ENCODE results near the gene WNT10A. TPM values are rescaled to one million over a fixed set of nuclear protein-coding genes. Genes with fewer than 3 reads are reported as not detected.
A peak's percentile ranks its signal among the peaks of the same experiment; 100 is the strongest.

Gene WNT10A
- total and polyA plus RNA-seq, 2 donors from 2014 or later = 1.1 to 10.2 TPM

GRCh38 chr2:218875692-218876246 lies 4.9 kb upstream of the WNT10A start:
- no peaks in the 10 kb centered on the region for H3K9me3 ChIP-seq (ENCODE audit: control insufficient read depth in 2 of 3, insufficient read depth in 1 of 3, low read length in 3 of 3)

DNA sequence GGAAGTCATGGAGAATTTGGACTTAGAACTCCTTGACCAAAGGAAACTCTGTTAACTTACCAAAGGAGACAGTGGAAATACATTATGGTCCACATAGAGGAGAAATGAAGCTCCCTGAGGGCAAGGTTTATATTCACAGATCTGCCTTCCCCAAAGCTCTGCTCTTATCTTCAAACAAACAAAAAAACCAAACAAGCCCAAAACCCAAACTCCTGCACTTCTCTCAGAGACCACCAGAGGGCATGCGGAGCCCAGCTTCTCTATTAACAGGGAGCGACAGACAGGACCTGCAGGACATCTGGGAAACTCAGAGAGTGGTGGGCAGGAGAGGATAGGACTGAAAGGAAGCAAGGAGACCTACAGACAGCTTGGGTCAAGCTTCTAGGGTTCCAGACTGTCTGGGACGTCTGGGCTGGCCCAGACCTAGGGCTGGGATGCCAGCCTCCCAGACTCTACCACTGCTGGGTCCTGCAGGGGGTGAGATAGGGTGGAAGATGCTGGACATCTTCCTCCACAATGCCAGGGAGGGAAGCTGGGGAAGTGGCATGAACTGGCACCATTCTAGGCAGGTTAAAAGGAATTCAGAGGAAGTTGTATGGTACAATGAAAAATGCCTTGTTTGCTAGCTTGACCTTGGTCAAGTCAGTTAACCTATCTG lies 4.0 kb upstream of the WNT10A start:
- DNase-seq (peak; percentile 78 to 90 (median 85)), FAIRE-seq (peak; percentile 30)
- no peak overlapping the region for H3K27ac ChIP-seq (ENCODE audit: low read depth in 2 of 2, low read length in 2 of 2)
- no peak overlapping the region for H3K9ac ChIP-seq (ENCODE audit: low read length in 3 of 3)
- peak; percentile 97 for TF ChIP-seq CTCF (IDR thresholded peaks at IDR 0.05; ENCODE audit: borderline replicate concordance, extremely low read depth, insufficient read depth)
- intact Hi-C loops (cut with DNase I) = no loop called here
- peaks cover 0 to 10% (median 3%) of the 10 kb centered on the region in 3 donors for H3K4me1 ChIP-seq (ENCODE audit: control insufficient read depth in 2 of 3, insufficient read depth in 2 of 3, low read depth in 1 of 3, low read length in 3 of 3)
- H3K27me3 ChIP-seq (ENCODE audit: control insufficient read depth, insufficient read depth, low read length) = peaks cover 52% of the 10 kb centered on the region
- no peaks in the 10 kb centered on the region for H3K9me3 ChIP-seq (ENCODE audit: control insufficient read depth in 2 of 3, insufficient read depth in 1 of 3, low read length in 3 of 3)
- no peaks in the 10 kb centered on the region for H3K36me3 ChIP-seq (ENCODE audit: control insufficient read depth in 2 of 3, insufficient read depth in 3 of 3, low read length in 3 of 3)
- no peak overlapping the region for H3K4me3 ChIP-seq (ENCODE audit: low read length in 3 of 3)

More at GRCh38 chr2:218875692-218876246, 4.9 kb upstream of the WNT10A start:
- DNase-seq = no peak
- no peak for FAIRE-seq
- H3K4me3 ChIP-seq (ENCODE audit: low read length in 3 of 3) = no peak overlapping the region
- H3K4me1 ChIP-seq (ENCODE audit: control insufficient read depth in 2 of 3, insufficient read depth in 2 of 3, low read depth in 1 of 3, low read length in 3 of 3) = peaks cover 0 to 14% (median 0%) of the 10 kb centered on the region in 3 donors
- H3K27ac ChIP-seq (ENCODE audit: low read depth in 2 of 2, low read length in 2 of 2) = no peak overlapping the region
- peaks cover 46% of the 10 kb centered on the region for H3K27me3 ChIP-seq (ENCODE audit: control insufficient read depth, insufficient read depth, low read length)
- intact Hi-C loops (cut with DNase I) = no loop called here
- H3K36me3 ChIP-seq (ENCODE audit: control insufficient read depth in 2 of 3, insufficient read depth in 3 of 3, low read length in 3 of 3) = no peaks in the 10 kb centered on the region
- no peak overlapping the region for H3K9ac ChIP-seq (ENCODE audit: low read length in 3 of 3)
- no peak for TF ChIP-seq CTCF (IDR thresholded peaks at IDR 0.05; ENCODE audit: borderline replicate concordance, extremely low read depth, insufficient read depth)

GRCh38 chr2:218877331-218877730 lies 3.3 kb upstream of the WNT10A start:
- Histone ChIP-seq H3K9me3 (ENCODE audit: control insufficient read depth in 2 of 3, insufficient read depth in 1 of 3, low read length in 3 of 3) (no peaks in the 10 kb centered on the region), H3K9ac (ENCODE audit: low read length in 3 of 3) (no peak overlapping the region), H3K27me3 (ENCODE audit: control insufficient read depth, insufficient read depth, low read length) (peaks cover 49% of the 10 kb centered on the region), H3K36me3 (ENCODE audit: control insufficient read depth in 2 of 3, insufficient read depth in 3 of 3, low read length in 3 of 3) (no peaks in the 10 kb centered on the region), H3K4me1 (ENCODE audit: control insufficient read depth in 2 of 3, insufficient read depth in 2 of 3, low read depth in 1 of 3, low read length in 3 of 3) (peaks cover 0 to 7% (median 4%) of the 10 kb centered on the region in 3 donors), H3K4me3 (ENCODE audit: low read length in 3 of 3) (no peak overlapping the region), H3K27ac (ENCODE audit: low read depth in 2 of 2, low read length in 2 of 2) (no peak overlapping the region)
- FAIRE-seq (no peak), DNase-seq (peak in 1 of 5 donors; percentile 33)
- intact Hi-C loops (cut with DNase I) = no loop called here
- no peak for TF ChIP-seq CTCF (IDR thresholded peaks at IDR 0.05; ENCODE audit: borderline replicate concordance, extremely low read depth, insufficient read depth)
